ENCODE measurements around the gene OGFR. TPM values are rescaled to one million over a fixed set of nuclear protein-coding genes. Genes with fewer than 3 reads are reported as not detected.

OGFR gene
- polyA plus RNA-seq, 1 donor from 2014 or later: 79.6 TPM

DNA sequence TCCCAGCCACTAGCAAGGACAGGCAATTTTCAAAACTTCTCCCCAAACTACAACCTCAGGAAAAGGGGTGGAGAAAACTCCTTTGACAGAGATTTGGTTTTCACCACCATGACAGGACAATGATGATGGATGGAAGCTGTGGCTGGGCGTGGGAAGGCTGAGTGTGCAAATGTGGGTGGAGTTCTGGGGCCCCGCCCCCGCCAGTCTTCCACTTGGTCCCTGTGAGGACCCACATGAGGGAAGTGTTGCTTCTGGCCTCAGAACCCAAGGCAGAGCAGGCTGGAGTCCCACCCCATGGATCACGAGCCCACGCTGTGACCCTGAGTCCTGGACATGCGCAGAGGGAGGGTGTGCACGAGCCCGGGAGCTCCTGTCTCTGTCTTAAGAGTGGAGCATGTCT is 29.9 kb upstream of the OGFR start:
- Mint-ChIP-seq H3K4me3 (no peak overlapping the region), H3K9me3 (no peaks in the 10 kb centered on the region), H3K27ac (no peak overlapping the region), H3K36me3 (no peaks in the 10 kb centered on the region), H3K4me1 (peaks cover 0 to 15% (median 0%) of the 10 kb centered on the region in 3 donors), H3K27me3 (no peaks in the 10 kb centered on the region)

DNA sequence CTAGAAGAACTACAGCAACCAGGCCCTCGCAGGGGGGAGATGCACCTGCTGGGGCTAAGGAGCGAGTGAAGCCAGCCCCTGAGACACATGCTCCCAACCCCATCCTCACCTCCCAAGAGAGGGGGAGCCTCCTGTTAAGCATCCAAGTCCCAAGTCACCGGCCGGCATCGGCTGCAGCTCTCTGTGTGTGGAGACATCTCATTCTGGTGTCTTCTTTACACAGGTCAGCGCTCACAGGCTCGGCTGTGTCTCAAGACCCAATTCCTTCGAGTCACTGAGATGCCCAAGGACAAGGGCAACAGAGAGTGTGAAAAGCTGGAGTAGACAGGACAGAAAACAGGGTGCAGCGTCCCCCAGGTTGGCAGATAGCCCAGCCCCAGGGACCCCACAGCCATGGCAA is 29.4 kb upstream of the OGFR start:
- peaks cover 0 to 15% (median 0%) of the 10 kb centered on the region in 3 donors for H3K4me1 Mint-ChIP-seq
- no peaks in the 10 kb centered on the region for H3K9me3 Mint-ChIP-seq
- H3K4me3 Mint-ChIP-seq: no peak overlapping the region
- H3K36me3 Mint-ChIP-seq: no peaks in the 10 kb centered on the region
- H3K27me3 Mint-ChIP-seq: no peaks in the 10 kb centered on the region
- H3K27ac Mint-ChIP-seq: no peak overlapping the region

DNA sequence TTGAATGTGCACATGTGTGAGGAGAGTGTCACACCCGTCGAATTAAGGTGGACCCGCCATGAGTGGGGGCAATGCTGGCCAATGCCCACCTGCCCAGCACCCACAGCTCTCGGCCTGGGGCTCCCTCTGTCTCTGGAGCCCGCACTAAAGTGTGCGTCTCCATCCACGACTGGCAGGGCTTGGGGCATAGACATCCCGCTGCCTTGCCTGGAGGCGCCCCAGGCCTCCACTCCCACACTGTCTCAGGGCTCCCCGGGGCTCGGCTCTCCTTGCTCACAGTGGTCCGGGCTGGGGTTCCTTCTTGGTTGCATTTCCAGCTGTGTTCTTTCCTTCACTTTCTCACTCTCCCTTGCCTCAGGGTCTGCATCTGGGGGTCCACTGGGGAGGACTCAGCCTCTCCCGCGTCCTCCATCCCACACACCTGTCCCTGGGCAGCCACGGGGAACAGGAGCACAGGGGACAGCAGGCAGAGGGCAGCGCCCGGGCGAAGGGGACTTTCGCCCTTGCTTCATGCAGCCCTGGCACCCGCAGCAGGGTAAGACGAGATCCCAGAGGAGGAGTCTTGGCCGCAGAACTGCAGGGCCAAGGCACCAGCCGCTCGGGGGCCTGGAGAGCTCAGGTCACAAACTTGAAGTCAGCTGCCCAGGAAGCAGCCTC is 28.5 kb upstream of the OGFR start:
- H3K4me1 Mint-ChIP-seq: peaks cover 0 to 15% (median 0%) of the 10 kb centered on the region in 3 donors
- H3K9me3 Mint-ChIP-seq: no peaks in the 10 kb centered on the region
- H3K27ac Mint-ChIP-seq: peak overlapping the region in 2 of 3 donors; percentile 71 to 92
- no peaks in the 10 kb centered on the region for H3K27me3 Mint-ChIP-seq
- H3K36me3 Mint-ChIP-seq: no peaks in the 10 kb centered on the region
- H3K4me3 Mint-ChIP-seq: peak overlapping the region in 2 of 4 donors; percentile 34 to 68

DNA sequence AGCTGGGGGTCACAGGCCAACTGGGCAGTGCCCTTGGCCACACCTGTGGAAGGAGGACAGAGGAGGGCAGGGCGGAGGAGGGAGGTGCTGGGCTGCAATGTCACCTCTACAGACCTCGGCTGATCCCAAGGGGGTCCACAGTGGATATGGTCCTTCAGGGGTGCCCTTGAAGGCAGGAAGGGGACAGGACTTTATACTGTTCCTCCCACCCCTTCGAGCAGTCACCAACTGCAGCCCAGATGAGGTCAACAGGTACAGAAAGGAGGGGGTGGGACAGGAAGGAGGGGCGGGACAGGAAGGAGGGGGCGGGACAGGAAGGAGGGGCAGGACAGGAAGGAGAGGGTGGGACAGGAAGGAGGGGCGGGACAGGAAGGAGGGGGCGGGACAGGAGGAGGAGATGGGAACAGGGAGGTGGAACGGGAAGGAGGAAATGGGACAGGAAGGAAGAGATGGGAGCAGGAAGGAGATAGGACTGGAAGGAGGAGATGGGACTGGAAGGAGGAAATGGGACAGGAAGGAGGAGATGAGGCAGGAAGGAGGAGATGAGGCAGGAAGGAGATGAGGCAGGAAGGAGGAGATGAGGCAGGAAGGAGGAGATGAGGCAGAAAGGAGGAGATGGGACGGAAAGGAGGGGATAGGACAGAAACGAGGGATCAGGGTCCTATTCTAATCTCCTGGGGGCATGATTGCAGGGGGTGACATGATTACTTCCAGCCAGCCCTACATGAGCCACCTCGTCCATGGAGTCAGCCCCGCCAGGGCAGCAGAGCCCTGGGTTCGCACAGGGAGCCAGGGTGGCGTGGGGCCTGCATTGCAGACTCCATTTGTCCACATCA is 27.7 kb upstream of the OGFR start:
- H3K4me3 Mint-ChIP-seq: peak overlapping the region in 3 of 4 donors; percentile 5 to 84 (median 34)
- H3K27ac Mint-ChIP-seq: peak overlapping the region in 2 of 3 donors; percentile 71 to 92
- no peaks in the 10 kb centered on the region for H3K27me3 Mint-ChIP-seq
- no peaks in the 10 kb centered on the region for H3K36me3 Mint-ChIP-seq
- H3K9me3 Mint-ChIP-seq: no peaks in the 10 kb centered on the region
- peaks cover 0 to 15% (median 0%) of the 10 kb centered on the region in 3 donors for H3K4me1 Mint-ChIP-seq

DNA sequence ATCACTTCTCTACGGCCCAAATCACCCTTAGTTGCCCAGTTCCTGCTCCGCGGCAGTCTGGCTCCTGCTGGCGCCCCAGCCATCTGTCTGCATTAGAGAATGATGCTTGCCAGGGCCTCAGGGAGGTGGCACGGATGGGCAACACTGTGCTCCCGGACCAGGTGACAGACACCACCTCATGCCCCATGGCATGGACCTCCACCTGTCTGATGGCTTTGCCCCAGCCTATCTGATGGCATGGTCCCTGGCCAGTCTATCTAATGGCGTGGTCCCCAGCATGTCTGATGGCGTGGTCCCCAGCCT is 27.2 kb upstream of the OGFR start:
- no peaks in the 10 kb centered on the region for H3K36me3 Mint-ChIP-seq
- no peaks in the 10 kb centered on the region for H3K9me3 Mint-ChIP-seq
- H3K27me3 Mint-ChIP-seq: no peaks in the 10 kb centered on the region
- H3K27ac Mint-ChIP-seq: no peak overlapping the region
- H3K4me3 Mint-ChIP-seq: no peak overlapping the region
- H3K4me1 Mint-ChIP-seq: peaks cover 0 to 15% (median 1%) of the 10 kb centered on the region in 3 donors

DNA sequence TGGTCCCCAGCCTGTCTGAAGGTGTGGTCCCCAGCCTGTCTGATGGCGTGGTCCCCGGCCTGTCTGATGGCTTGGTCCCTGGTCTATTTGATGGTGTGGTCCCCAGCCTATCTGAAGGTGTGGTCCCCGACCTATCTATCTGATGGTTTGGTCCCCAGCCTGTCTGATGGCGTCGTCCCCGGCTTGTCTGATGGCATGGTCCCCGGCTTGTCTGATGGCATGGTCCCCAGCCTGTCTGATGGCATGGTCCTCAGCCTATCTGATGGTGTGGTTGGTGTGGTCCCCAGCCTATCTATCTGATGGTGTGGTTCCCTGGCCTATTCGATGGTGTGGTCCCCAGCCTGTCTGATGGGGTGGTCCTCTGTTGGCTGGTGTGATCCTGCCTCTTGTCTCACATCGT is 26.6 kb upstream of the OGFR start:
- peak overlapping the region in 1 of 3 donors; percentile 71 for H3K27ac Mint-ChIP-seq
- H3K4me1 Mint-ChIP-seq: peaks cover 0 to 17% (median 4%) of the 10 kb centered on the region in 3 donors
- no peaks in the 10 kb centered on the region for H3K27me3 Mint-ChIP-seq
- peak overlapping the region in 1 of 4 donors; percentile 17 for H3K4me3 Mint-ChIP-seq
- no peaks in the 10 kb centered on the region for H3K9me3 Mint-ChIP-seq
- no peaks in the 10 kb centered on the region for H3K36me3 Mint-ChIP-seq

DNA sequence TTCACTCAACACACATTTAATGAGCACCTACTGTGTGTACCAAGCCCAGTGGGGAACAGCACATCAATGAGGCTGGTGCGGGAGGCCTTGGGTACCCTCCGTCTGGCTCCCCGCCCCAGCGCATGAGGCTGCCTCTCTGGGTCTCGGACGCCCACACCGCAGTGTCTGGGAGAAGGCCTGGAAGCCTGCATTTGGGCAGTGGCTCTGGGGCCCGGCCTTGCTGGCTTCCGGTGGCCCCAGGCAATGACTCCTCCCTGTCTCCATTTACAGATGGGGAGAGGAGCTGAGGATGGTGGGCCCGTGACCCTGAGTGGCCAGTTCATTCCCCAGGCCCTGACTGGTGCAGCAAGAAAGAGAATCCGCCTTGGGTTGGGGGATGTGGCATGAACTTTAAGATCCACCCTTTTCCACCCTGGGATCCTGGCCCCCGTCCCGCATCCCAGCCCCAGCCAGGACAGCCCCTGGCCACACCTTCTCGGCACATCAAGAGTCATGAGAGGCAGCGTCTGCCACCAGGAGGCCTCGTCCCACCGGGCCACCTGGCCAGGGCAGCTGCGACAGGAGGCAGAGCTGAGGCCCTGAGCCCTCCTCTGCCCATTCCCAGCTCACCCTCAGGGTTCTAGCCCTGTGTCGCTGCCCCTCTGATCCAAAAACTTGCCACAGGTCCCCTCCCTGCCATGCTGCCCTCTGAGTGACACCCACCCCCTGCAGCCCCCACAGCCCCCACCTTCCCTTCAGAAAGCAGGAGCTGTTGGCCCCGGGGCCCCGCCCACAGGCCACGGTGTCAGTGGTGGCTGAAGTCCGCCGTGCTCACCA is 25.8 kb upstream of the OGFR start:
- no peaks in the 10 kb centered on the region for H3K9me3 Mint-ChIP-seq
- peak overlapping the region in 1 of 3 donors; percentile 71 for H3K27ac Mint-ChIP-seq
- peaks cover 0 to 17% (median 4%) of the 10 kb centered on the region in 3 donors for H3K4me1 Mint-ChIP-seq
- H3K36me3 Mint-ChIP-seq: no peaks in the 10 kb centered on the region
- H3K27me3 Mint-ChIP-seq: no peaks in the 10 kb centered on the region
- peak overlapping the region in 1 of 4 donors; percentile 17 for H3K4me3 Mint-ChIP-seq

DNA sequence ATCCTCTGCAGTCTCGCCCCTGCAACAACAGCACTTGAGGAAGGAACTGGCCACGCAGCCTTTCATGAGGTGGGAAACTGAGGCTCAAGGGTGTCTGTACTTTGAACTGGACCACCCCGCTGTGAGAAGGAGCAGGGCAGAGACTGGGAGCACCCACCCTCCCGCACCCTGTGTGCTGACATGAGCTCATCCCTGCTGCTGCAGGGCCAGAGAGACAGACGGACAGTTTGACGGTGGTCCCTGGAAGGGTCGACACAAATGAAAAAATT is 25.3 kb upstream of the OGFR start:
- Mint-ChIP-seq H3K27ac (no peak overlapping the region), H3K4me1 (peaks cover 0 to 15% (median 4%) of the 10 kb centered on the region in 3 donors)

DNA sequence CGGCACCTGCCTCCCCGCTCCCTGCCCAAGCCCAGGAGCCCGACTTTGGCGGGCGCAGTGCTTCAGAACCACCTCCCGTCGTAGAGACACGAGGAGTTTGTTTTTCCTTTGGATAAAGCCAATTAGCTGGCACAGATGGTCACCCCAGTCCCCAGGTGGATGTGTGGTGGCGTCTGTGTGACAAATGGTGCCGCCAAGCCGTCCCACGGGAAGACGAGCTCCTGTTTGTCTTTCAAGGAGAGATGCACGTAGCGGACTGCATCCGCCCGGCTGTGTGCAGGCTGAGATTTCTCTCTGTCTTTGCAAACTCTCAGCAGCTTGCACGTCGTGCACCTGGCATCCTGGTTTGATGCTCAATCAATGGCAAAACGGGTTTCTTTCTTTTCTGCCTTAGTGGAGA is 24.4 kb upstream of the OGFR start:
- Mint-ChIP-seq H3K27me3 (no peaks in the 10 kb centered on the region), H3K27ac (no peak overlapping the region), H3K4me3 (no peak overlapping the region), H3K4me1 (peaks cover 0 to 15% (median 4%) of the 10 kb centered on the region in 3 donors), H3K9me3 (no peaks in the 10 kb centered on the region), H3K36me3 (no peaks in the 10 kb centered on the region)

More for the DNA sequence above, 25.3 kb upstream of the OGFR start:
- Mint-ChIP-seq H3K27me3 (no peaks in the 10 kb centered on the region), H3K36me3 (no peaks in the 10 kb centered on the region), H3K4me3 (no peak overlapping the region), H3K9me3 (no peaks in the 10 kb centered on the region)

DNA sequence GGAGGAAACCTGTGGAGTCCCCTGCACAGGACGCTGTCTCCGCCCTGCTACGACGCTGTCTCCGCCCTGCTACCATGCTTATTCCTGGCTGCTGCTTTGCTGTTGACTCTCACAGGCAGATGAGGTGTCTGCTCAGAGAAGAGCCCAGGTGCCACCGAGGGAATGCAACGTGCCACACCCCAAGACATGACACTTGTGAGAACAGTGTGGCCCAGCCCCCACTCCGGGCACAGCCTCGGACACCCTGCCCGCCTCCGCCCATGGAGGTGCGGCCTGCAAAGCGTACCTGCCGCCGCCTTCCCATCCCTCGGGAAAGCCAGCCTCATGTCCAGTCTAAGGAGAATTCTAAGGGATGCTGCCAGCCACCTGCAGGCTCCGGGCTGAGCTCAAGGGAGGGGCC is 23.9 kb upstream of the OGFR start:
- Mint-ChIP-seq H3K27me3 (no peaks in the 10 kb centered on the region), H3K27ac (no peak overlapping the region), H3K36me3 (no peaks in the 10 kb centered on the region), H3K4me3 (no peak overlapping the region), H3K9me3 (no peaks in the 10 kb centered on the region), H3K4me1 (peaks cover 0 to 14% (median 4%) of the 10 kb centered on the region in 3 donors)

DNA sequence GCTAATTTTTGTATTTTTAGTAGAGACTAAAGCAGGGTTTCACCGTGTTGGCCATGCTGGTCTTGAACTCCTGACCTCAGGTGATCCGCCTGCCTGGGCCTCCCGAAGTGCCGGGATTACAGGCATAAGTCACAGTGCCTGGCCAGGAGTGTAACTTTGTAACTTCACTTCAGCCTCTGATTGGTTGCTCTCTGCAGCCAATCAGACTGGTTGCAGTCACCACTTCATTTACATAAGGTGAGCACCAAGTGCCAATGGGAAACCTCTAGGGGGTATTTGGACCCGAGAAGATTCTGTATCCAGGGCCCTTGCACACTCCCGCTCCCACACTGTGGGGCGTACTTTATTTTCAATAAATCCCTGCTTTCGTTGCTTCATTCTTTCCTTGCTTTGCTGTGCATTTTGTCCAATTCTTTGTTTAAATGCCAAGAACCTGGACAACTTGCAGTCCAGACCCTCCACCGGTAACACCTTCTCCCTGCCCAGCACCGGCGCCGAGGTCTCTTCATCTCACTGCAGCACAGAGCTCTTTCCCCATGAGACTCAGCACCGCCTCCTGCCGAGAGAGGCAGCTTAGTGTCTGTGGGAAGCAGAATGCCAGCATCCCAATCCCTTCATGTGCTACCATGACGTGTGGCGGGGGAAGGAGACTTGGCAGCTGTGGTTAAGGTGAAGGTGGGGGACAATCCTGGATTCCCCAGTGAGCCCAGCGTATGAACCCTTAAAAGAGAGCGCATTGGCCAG is 22.3 kb upstream of the OGFR start:
- H3K4me3 Mint-ChIP-seq: no peak overlapping the region
- no peak overlapping the region for H3K27ac Mint-ChIP-seq
- peaks cover 0 to 4% (median 4%) of the 10 kb centered on the region in 3 donors for H3K4me1 Mint-ChIP-seq
- H3K9me3 Mint-ChIP-seq: no peaks in the 10 kb centered on the region
- H3K27me3 Mint-ChIP-seq: no peaks in the 10 kb centered on the region
- no peaks in the 10 kb centered on the region for H3K36me3 Mint-ChIP-seq

DNA sequence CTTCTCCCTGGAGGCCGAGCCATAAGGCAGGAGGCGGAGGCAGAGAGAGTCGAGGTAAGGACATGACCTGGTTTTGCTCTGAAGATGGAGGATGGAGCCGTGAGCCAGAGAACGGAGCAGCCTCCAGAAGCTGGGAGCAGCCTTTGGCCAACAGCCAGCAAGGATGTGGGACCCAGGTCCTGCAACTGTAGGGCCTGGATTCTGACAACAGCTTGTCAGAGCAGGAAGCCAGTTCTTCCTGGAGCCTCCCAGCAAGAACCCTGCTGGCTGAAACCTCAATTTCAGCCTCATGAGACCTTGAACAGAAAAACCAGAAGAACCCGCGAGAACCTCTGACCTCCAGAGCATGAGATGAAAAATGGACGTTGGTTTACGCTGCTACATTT is 21.7 kb upstream of the OGFR start:
- no peak overlapping the region for H3K4me3 Mint-ChIP-seq
- H3K27me3 Mint-ChIP-seq: no peaks in the 10 kb centered on the region
- peaks cover 0 to 4% (median 3%) of the 10 kb centered on the region in 3 donors for H3K4me1 Mint-ChIP-seq
- H3K36me3 Mint-ChIP-seq: no peaks in the 10 kb centered on the region
- H3K27ac Mint-ChIP-seq: no peak overlapping the region
- H3K9me3 Mint-ChIP-seq: no peaks in the 10 kb centered on the region

DNA sequence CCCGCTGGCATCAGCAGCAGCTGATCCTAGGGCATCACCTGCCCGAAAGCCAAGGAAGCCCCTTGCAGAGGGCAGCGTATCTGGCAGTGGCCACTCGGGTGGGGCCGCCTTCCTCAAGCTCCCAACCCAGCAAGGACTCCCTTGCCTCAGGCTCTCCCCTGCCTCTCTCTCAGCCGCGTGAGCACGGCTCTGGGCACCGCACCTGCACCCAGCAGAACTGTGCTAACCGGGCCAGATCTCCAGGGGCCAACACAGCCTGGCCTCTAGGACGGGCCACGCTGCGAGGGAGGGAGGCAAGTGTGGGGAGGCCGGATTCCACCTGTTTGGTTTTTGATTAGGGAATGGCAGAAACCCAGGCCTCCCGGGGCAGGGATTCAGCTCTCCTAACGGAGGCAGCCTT is 20.1 kb upstream of the OGFR start:
- Mint-ChIP-seq H3K4me3 (no peak overlapping the region), H3K9me3 (no peaks in the 10 kb centered on the region), H3K4me1 (peaks cover 0 to 4% (median 2%) of the 10 kb centered on the region in 3 donors), H3K27ac (peak overlapping the region in 1 of 3 donors; percentile 23), H3K36me3 (no peaks in the 10 kb centered on the region), H3K27me3 (no peaks in the 10 kb centered on the region)

DNA sequence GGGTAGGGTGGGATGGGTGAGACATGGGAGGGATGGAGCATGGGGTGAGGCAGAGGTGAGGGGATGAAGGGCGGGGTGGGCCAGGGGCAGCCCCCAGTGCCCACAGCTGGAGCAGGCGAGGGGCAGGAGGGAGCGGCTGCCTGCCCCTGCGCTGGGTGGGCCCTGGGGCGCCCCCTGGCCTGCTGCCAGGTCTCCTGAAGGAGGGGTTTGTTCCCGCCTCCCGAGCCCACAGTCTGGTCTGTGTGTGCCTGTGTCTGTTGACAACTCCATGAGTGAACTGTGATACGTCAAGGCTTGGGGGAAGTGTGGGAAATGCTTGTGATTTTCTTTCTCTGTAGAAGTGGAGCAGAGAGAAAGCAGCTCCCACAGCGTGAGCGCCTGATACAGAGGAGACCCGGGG is 19.2 kb upstream of the OGFR start:
- H3K4me3 Mint-ChIP-seq: no peak overlapping the region
- no peak overlapping the region for H3K27ac Mint-ChIP-seq
- H3K9me3 Mint-ChIP-seq: no peaks in the 10 kb centered on the region
- no peaks in the 10 kb centered on the region for H3K27me3 Mint-ChIP-seq
- H3K4me1 Mint-ChIP-seq: peaks cover 0 to 4% (median 2%) of the 10 kb centered on the region in 3 donors
- no peaks in the 10 kb centered on the region for H3K36me3 Mint-ChIP-seq

DNA sequence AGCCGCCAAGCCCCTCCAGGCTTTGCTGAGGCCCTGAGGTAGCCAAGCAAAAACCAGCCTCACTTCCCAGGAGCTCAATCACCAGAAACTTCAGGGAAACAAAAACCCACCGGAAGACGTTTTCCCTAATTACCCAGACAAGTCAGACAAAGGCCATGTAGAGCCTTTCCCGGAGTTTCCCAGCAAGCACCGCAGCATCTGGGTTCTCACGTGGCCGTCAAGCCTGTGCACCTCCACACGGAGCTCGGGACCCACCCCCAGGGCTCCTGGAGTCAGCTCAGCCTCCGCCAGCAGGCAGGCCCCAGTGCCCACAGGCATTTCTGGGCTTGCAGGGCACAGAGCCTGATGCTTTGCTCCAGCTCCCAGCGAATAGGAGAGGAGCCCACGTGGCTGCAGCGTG is 18.5 kb upstream of the OGFR start:
- H3K27me3 Mint-ChIP-seq: no peaks in the 10 kb centered on the region
- no peak overlapping the region for H3K4me3 Mint-ChIP-seq
- H3K36me3 Mint-ChIP-seq: no peaks in the 10 kb centered on the region
- H3K27ac Mint-ChIP-seq: no peak overlapping the region
- H3K9me3 Mint-ChIP-seq: no peaks in the 10 kb centered on the region
- H3K4me1 Mint-ChIP-seq: peaks cover 0 to 4% (median 2%) of the 10 kb centered on the region in 3 donors

All from IgD-negative memory B cell (primary cell).